HUES64 (cell line): ENCODE results near the gene STAT6.

Source experiments
- H3K27ac ChIP-seq: 2 replicates; pipeline ENCODE4 v1.7.0; 2013; ENCODE audit warnings: low read depth, low read length, inconsistent platforms
- H3K27me3 ChIP-seq: 2 replicates; pipeline ENCODE4 v1.6.1; 2013; ENCODE audit warnings: mild to moderate bottlenecking, low read length; ENCODE audit not compliant: insufficient read depth
- H3K36me3 ChIP-seq: 2 replicates; pipeline ENCODE4 v1.6.1; 2013; ENCODE audit warnings: mild to moderate bottlenecking, low read length; ENCODE audit not compliant: insufficient read depth
- H3K4me1 ChIP-seq: 2 replicates; pipeline ENCODE4 v1.6.1; 2013; ENCODE audit warnings: mild to moderate bottlenecking, low read length, moderate library complexity; ENCODE audit not compliant: insufficient read depth
- H3K4me3 ChIP-seq: 2 replicates; pipeline ENCODE4 v1.5.1; 2013; ENCODE audit warnings: mild to moderate bottlenecking, low read length, moderate library complexity
- H3K9ac ChIP-seq: 2 replicates; pipeline ENCODE4 v1.6.1; 2013; ENCODE audit warnings: mild to moderate bottlenecking, low read depth, low read length
- H3K9me3 ChIP-seq: 2 replicates; pipeline ENCODE4 v1.6.1; 2013; ENCODE audit warnings: low read depth, low read length; ENCODE audit not compliant: insufficient read depth
- WGBS: fragments of 150-250, 120-280 bp; methylation state at CpG from one replicate; pipeline ENCODE4 v1.1.7; 2013; ENCODE audit warnings: missing lambda C conversion rate; 5-methylcytosine and 5-hydroxymethylcytosine counted together

Gene STAT6

DNA sequence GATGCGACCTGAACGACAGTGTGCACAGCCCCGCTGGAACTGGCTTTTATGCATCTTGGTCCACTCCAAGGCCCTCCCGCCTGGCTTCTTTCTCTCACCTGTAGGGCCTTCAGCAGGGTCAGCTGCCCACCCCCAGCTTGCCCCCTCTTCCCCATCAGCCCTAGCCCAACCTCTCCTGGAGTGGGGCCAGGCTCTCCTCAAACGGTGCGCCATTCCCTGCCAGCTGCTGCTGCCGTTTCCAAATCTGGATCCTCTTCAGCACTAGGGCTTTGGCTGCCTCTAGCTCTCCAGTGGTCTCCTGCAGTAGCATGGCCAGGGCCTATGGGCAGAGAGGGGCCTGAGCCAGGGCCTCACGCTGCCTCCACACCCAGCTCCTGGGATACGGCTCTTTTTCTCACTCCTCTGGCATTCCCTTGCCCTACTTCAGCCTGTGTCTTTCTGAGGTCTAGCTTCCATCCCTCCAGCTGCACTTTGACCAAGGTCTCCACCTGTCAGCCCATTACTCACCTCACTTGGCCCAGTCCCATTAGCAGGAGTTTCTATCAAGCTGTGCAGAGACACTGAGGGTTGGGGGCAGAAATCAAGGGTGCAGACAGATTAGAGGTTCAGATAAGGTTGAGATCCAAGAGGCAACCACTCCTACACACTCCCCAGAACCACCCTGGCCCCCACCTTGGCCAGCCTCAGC lies 5.0 kb downstream of the STAT6 start:
- peaks cover 11% of the 10 kb centered on the region for H3K4me1 ChIP-seq
- H3K36me3 ChIP-seq: peaks cover 37% of the 10 kb centered on the region
- whole genome bisulfite sequencing: 93% methylated on average over 9 of the region's 9 CpGs
- no peaks in the 10 kb centered on the region for H3K9me3 ChIP-seq
- no peak overlapping the region for H3K27ac ChIP-seq
- no peak overlapping the region for H3K9ac ChIP-seq
- H3K4me3 ChIP-seq: no peak overlapping the region
- no peaks in the 10 kb centered on the region for H3K27me3 ChIP-seq

DNA sequence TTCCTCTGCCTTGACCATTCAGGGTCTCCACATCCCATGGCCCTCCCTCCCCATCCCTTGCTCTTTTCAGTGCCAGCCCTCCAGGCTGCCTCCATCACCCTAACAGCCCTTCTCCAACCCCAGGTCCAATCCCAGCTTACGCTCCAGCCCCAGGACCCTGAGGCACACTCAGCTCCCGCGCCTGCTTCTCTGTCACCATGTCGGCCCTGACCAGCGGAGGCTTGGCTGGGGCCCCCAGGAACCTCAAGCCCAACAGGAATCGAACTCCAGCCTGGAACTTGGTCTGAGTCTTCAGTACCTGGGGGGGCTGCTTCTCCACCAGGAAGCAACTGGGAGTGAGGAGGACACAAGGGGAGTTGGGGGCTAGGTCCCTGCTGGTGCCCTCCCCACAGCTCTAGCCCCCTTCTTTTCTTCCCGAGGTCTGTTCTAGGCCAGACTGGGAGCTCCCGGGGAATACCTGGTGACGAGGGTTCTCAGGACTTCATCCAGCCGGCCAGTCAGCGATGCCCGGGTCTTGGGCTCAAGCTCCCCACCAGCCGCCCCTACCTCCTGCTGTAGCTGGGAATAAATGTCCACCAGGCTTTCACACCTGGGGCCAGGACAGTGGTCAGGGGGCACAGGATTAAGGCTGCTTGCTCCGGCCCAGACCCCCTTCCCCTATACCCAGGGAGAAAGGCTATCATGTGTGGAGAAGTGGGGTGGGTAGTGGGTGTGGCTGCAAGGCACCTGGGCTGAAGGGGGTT lies 6.0 kb downstream of the STAT6 start:
- Histone ChIP-seq H3K4me3 (no peak overlapping the region), H3K4me1 (peaks cover 10% of the 10 kb centered on the region)
- 96% methylated on average over 13 of the region's 14 CpGs for WGBS

DNA sequence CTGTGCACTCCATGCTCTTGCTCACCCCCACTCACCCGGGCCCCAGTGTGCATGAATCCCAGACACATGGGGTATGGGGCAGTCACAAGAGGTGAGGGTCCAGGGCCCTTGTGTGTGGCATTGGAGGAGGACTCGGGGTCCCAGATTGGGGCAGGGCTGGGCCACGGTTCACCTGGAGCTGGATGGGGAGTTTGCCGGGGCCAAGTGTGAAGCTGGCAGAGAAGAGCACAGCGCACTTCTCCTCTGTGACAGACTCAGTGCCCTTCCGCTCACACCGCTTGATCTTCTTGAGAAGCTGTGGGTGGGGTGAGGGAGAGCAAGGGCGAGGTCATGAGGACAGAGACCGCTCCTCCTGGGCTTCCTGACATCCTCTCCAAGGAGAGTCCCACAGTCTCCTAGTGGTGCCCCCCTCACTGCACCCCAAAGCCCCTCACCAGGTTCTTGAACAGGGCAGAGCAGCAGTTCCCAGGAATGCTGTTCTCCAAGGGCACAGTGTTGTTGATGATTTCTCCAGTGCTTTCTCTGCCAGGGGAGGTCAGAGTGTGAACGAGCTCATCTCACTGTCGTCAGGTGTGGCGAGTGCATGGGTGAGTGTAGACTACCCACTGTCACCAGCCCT lies 6.8 kb downstream of the STAT6 start:
- Histone ChIP-seq H3K9me3 (no peaks in the 10 kb centered on the region), H3K4me3 (no peak overlapping the region), H3K9ac (no peak overlapping the region), H3K36me3 (peaks cover 46% of the 10 kb centered on the region), H3K4me1 (peaks cover 3% of the 10 kb centered on the region), H3K27me3 (no peaks in the 10 kb centered on the region), H3K27ac (no peak overlapping the region)
- 94% methylated on average over 11 of the region's 12 CpGs for WGBS

More for the DNA sequence above, 6.0 kb downstream of the STAT6 start:
- H3K27ac ChIP-seq: no peak overlapping the region
- no peaks in the 10 kb centered on the region for H3K27me3 ChIP-seq
- H3K36me3 ChIP-seq: peaks cover 38% of the 10 kb centered on the region
- H3K9ac ChIP-seq: no peak overlapping the region
- H3K9me3 ChIP-seq: no peaks in the 10 kb centered on the region

DNA sequence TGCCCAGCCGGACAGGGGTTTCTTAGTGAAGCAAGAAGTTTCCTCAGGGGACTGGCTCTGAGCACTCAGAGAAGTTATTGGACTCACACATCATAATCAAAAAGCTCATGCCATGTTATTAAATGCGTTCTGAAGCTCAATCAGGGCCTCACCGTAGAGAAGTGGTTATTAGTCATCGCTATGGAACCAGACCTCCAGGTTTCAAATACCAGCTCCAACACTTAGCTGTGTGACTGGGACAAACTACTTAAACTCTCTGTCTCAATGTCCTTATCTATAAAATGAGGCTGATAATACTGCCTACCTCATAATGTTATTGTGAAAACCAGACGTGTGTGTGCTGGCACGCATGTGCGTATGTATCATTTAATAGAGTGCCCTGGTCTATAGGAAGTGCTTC lies 7.3 kb downstream of the STAT6 start:
- Histone ChIP-seq H3K4me1 (no peaks in the 10 kb centered on the region), H3K27me3 (no peaks in the 10 kb centered on the region), H3K9me3 (no peaks in the 10 kb centered on the region), H3K4me3 (no peak overlapping the region), H3K27ac (no peak overlapping the region), H3K9ac (no peak overlapping the region), H3K36me3 (peaks cover 48% of the 10 kb centered on the region)
- WGBS: 96% methylated on average over 7 of the region's 7 CpGs

DNA sequence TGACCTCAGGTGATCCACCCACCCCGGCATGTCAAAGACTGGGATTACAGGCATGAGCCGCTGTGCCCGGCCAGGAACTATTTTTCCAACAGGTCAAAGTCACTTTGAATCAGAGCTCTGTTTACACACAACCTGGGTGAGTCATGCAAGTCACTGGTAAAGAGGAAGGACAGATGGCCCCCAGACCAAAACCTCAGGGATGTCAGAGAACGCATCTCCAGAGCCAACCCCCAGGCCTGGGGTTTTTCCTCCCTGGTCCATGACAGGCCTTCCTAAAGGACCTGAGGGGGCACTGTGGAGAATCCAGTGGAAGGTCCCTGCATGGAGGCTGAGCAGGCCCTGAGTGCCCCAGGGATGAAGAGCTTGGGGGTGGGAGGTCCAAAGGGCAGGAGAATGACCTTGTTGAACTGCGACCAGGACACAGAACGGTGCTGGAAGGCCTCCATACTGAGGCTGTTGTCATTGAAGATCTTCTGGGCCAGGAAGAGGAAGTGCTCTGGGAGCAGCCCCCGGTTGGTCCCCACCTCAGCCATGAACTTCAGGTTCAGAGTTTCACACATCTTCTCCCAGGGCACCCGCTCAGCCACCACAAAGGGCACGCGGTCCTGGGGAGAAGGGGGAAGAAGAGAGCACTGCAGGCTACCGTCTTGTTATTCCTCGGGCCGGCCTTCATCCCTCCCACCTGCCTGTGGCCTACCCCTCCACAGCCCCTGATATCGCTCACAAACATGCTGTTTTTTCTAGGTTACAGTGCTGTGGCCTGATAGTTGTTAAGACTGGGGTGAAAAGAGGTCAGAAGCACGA lies 9.1 kb downstream of the STAT6 start:
- no peaks in the 10 kb centered on the region for H3K4me1 ChIP-seq
- no peak overlapping the region for H3K4me3 ChIP-seq
- H3K9ac ChIP-seq: no peak overlapping the region
- no peaks in the 10 kb centered on the region for H3K27me3 ChIP-seq
- 90% methylated on average over 11 of the region's 15 CpGs for WGBS
- no peak overlapping the region for H3K27ac ChIP-seq
- no peaks in the 10 kb centered on the region for H3K9me3 ChIP-seq
- peaks cover 51% of the 10 kb centered on the region for H3K36me3 ChIP-seq

DNA sequence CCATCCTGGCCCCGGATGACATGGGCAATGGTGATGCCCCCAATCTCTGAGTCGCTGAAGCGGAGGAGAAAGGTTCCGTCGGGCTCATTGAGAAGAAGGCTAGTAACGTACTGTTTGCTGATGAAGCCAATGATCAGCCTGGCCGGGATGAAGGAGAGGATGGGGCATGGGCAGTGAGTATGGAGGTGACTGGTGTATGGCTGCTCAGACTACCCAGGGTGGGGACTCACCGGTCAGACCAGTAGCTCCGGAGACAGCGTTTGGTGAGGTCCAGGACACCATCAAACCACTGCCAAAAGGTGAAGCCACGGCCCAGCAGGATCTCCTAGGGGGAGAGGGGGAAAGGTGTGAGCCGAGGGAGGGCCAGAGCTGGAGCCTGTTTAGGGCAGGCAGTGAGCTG lies 11.4 kb downstream of the STAT6 start:
- Histone ChIP-seq H3K4me1 (peaks cover 3% of the 10 kb centered on the region), H3K27me3 (no peaks in the 10 kb centered on the region), H3K27ac (no peak overlapping the region), H3K9me3 (no peaks in the 10 kb centered on the region), H3K36me3 (peaks cover 48% of the 10 kb centered on the region), H3K9ac (no peak overlapping the region), H3K4me3 (no peak overlapping the region)
- WGBS: 90% methylated on average over 12 of the region's 12 CpGs

DNA sequence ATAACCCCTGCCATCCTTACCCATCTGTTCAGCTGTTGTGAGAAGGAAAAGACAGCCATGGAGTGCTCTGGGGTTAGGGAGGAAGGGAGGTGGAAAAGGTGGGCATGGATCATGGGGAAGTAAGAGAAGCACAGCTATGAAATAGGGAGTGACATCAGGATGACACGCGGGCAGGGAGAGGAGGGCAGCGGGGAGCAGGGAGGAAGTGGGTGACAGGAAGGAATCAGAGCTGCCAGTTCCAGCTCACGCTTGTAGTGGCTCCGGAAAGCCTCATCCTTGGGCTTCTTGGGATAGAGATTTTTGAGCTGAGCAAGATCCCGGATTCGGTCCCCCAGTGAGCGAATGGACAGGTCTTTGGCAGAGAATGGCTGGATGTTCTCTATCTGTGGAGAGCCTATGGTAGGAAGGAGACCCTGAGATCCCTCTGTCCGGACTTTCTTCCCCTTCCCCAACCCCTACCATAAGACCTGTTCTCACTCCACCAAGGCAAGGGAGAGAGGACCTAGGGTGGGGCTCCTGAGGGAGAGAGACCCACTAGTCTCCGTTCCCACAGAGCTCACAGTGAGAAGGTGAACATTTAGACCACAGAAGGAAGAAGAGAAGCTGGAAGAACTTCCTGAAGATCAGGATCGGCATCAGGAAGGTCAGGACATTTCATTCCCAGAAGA lies 12.0 kb downstream of the STAT6 start:
- H3K9ac ChIP-seq: no peak overlapping the region

DNA sequence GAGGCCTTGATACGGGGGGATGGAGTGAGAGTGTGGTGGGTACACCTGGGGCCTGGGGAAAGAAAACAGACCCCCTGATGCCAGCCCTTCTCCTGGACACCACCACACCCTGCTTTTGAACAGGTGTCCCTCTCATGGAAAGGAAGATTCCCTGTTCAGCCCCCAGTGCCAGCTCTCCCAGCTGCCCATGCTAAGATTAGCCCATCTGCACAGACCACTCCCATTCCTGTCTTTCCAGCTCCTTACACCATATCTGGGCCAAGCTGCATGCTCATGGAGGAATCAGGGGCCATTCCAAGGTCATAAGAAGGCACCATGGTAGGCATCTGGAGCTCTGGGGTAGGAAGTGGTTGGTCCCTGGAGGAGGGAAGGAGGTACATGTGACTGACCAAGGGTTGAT lies 12.6 kb downstream of the STAT6 start:
- no peak overlapping the region for H3K27ac ChIP-seq
- 71% methylated on average over 1 of the region's 1 CpG for WGBS
- peaks cover 12% of the 10 kb centered on the region for H3K4me1 ChIP-seq
- H3K36me3 ChIP-seq: peaks cover 46% of the 10 kb centered on the region
- H3K4me3 ChIP-seq: no peak overlapping the region
- no peaks in the 10 kb centered on the region for H3K9me3 ChIP-seq
- no peaks in the 10 kb centered on the region for H3K27me3 ChIP-seq
- H3K9ac ChIP-seq: no peak overlapping the region

More for the DNA sequence above, 12.0 kb downstream of the STAT6 start:
- Histone ChIP-seq H3K4me1 (peaks cover 8% of the 10 kb centered on the region), H3K27ac (no peak overlapping the region), H3K9me3 (no peaks in the 10 kb centered on the region), H3K27me3 (no peaks in the 10 kb centered on the region), H3K36me3 (peaks cover 49% of the 10 kb centered on the region), H3K4me3 (no peak overlapping the region)
- WGBS: 93% methylated on average over 10 of the region's 11 CpGs

DNA sequence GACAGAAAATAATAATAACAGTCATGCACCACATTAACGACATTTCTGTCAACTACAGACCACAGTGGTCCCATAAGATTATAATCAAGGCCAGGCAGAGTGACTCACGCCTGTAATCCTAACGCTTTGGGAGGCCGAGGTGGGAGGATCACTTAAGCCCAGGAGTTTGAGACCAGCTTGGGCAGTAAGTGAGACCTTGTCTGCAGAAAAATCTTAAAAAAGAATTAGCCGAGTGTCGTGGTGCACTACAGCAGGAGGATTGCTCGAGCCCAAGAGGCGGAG lies 13.7 kb downstream of the STAT6 start:
- peaks cover 53% of the 10 kb centered on the region for H3K36me3 ChIP-seq
- H3K27me3 ChIP-seq: no peaks in the 10 kb centered on the region
- no peak overlapping the region for H3K27ac ChIP-seq
- H3K4me3 ChIP-seq: no peak overlapping the region
- no peaks in the 10 kb centered on the region for H3K9me3 ChIP-seq
- peaks cover 14% of the 10 kb centered on the region for H3K4me1 ChIP-seq
- no peak overlapping the region for H3K9ac ChIP-seq
- WGBS: 93% methylated on average over 8 of the region's 8 CpGs

DNA sequence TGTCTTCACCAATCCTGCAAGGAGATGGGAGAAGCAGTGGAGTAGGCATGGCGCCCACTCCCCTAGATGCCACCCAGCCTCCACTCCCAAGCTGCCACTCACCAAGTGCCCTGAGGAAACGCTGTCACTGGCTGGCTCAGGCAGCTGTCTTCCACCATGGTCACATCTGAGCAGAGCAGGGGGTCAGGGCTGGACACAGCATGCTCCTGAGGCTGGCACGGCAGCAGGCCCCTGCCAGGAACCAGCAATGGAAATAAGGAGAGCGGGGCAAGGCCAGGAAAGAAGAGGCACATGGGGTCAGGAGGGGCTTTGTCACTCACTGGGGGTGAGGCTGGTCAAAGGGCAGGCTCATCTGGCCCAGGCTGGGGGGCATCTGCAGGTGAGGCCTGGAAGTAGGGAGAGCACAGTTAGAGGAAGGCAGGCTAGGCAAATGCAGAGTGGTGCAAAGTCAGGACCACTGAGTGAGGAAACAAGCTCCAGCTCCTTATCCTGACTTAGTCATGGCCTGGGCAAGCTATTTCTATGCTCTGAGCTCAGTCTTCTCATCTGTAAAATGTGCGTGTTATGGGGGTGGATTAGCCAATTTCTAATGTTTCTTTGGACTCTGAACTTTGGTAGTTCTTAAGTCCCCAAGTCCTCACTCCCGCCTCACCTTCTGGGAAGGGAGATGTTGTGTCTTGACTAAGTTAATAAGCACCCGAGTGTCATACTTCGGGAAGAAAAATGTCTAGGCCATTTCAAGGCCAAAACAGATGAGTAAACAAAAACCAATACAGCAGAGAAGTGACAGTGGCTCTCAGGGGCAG lies 14.2 kb downstream of the STAT6 start:
- Histone ChIP-seq H3K4me3 (no peak overlapping the region), H3K36me3 (peaks cover 56% of the 10 kb centered on the region), H3K9me3 (no peaks in the 10 kb centered on the region), H3K27ac (peak overlapping the region; percentile 10; the same call in 1 of the 2 replicates), H3K9ac (no peak overlapping the region), H3K27me3 (no peaks in the 10 kb centered on the region), H3K4me1 (peaks cover 14% of the 10 kb centered on the region)
- 90% methylated on average over 8 of the region's 8 CpGs for WGBS
